ENCODE measurements around the gene OLIG1.

OLIG1 gene

DNA sequence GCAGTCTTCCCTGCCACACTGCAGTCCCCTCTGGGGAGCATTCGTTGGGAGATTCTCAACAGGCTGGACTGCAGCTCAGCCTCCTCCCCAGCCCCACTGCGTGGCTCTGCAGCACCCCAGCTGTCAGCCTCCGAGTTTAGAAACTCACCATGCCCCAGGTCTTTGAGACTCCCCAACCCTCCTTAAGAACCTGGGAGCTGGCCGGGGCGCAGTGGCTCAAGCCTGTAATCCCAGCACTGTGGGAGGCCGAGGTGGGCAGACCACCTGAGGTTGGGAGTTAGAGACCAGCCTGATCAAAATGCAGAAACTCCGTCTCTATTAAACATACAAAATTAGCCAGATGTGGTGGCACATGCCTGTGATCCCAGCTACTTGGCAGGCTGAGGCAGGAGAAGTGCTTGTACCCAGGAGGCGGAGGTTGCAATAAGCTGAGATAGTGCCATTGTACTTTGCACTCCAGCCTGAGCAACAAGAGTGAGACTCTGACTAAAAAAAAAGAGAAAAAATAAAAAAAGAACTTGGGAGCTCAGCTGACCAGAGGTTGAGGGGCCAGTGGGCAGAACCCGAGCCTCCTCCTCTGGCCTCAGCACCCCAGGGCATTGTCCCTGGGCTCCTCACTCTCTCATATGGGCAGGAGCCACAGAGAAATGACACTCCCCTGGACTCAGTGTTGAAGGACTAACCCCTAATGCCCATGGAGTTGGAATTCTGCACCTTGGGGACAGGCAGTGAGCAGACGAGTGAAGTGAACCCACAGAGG lies 38.6 kb upstream of the OLIG1 start:
- no peak for DNase-seq (ENCODE audit: low read depth)

DNA sequence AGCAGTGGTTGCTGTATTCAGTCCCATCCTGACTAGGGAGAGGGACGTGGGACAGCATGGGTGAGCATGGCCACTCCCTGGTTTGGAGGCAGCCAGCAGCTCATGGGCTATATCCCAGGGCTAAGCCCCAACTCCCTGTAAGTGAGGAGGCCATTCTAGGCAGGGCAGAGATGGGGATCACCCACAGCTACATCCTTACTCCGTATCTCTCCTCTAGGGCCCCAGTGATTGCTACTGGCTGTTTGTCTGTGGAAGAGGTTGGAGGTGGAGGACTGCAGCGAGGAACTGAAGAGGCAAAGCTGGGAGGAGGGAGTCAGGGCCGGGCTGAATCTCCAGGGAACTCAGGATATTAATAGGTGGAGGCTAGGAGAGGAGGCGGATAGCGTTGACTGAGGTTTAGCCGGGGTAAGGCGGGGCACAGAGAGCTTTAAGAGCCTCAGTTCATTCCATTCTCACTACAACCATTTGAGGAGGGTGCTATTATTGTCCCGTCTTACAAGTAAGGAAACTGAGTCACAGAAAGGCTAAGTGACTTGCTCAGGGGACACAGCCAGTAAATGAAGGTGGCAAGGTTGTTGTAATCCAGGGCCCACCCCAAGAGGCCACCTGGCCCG lies 37.4 kb upstream of the OLIG1 start:
- no peak for DNase-seq (ENCODE audit: low read depth)

DNA sequence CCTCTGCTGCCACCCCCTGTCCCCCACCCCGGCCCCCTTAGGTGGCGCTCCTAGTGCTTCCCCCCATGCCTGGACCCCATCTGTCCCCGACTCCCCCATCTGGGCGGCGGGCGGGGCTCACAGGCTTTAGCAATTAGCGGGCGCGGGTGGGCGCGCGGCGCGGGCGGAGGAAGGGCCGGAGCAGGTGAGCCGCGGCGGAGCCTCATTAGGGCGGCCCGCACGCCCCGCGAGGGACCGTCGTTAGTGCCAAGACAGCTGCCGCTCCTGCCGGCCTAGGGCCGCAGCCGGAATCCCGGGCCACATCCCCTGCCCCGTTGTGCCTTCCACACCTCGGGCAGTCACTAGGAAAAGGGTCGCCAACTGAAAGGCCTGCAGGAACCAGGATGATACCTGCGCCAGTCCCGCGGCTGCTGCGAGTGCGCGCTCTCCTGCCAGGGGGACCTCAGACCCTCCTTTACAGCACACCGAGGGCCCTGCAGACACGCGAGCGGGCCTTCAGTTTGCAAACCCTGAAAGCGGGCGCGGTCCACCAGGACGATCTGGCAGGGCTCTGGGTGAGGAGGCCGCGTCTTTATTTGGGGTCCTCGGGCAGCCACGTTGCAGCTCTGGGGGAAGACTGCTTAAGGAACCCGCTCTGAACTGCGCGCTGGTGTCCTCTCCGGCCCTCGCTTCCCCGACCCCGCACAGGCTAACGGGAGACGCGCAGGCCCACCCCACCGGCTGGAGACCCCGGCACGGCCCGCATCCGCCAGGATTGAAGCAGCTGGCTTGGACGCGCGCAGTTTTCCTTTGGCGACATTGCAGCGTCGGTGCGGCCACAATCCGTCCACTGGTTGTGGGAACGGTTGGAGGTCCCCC lies 36.6 kb upstream of the OLIG1 start:
- no peak for DNase-seq (ENCODE audit: low read depth)

DNA sequence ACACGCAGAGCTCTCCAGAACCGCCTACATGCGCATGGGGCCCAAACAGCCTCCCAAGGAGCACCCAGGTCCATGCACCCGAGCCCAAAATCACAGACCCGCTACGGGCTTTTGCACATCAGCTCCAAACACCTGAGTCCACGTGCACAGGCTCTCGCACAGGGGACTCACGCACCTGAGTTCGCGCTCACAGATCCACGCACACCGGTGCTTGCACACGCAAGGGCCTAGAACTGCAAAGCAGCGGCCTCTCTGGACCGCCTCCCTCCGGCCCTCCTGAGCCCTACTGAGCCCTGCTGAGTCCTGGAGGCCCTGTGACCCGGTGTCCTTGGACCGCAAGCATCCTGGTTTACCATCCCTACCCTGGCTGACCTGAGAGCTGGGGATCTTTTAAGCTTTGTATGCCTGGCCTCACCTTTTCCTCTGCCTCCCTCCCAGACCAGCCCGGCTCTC lies 36.0 kb upstream of the OLIG1 start:
- DNase-seq (ENCODE audit: low read depth): no peak

DNA sequence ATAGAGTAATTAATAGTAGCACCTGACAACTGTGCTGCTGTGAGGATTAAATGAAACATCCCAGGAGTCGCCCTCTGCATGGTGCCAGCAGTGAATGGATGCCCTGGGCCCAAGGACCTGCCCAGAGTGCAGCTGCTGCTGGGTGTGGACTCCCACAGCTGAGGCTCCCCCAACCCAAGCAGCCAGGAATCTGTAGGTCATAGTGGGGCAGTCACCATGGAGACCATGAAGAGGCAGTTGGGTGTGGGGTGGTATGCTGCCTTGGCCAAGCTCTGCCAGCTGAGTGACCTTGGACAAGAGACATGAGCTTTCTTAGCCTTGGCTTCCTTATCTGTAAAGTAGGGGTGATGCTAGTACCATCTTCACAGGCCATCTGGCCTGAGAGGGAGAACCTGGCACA lies 34.8 kb upstream of the OLIG1 start:
- DNase-seq (ENCODE audit: low read depth): no peak

DNA sequence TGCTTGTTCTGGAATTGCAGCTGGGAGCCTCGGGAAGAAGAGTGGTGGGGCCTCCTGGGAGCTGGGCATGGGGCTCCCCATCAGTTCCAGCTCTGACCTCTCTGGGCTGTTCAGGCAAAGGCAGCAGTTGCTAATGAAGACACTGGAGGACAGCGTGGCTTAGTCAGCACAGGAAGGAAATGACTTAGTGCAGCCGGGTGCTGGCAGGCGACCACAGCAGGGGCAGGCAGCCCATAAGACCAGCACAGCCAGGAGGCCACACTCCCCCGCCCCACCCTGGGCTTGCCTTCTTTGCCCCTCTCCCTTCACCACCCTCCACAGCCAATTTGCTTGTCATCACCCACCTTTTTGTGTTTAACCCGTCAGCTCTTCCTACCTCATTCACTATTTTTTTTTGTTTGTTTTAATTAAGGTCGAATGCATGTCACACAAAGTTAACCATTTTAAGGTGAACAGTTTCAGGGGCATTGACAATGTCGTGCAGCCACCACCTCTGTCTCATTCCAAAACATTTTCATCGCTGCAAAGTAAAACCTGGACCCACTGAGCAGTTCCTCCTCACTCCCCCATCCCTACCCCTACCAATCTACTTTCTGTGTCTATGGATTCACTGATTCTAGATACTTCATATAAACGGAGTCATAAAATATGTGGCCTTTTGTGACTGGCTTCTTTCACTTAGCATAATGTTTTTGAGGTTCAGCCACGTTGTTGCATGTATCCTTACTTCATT lies 33.3 kb upstream of the OLIG1 start:
- DNase-seq (ENCODE audit: low read depth): no peak

DNA sequence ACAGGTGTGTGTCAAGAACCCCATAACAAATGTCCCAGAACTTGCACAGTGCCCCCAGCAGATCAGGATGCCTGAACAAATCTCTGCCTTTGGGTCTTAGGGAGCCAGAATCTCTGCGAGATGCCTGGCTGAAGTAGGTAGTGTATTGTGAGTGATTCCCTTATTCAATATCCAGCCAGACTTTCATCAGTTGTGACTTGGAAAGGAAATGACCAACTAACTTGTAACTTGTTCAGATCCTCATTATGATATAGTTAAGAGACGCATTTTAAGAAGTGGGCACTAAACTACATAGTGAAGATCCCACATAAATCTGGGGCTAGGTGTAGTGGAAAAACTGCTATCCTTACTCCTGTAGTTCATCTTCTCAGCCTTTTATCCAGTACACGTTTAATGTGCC lies 32.4 kb upstream of the OLIG1 start:
- no peak for DNase-seq (ENCODE audit: low read depth)

DNA sequence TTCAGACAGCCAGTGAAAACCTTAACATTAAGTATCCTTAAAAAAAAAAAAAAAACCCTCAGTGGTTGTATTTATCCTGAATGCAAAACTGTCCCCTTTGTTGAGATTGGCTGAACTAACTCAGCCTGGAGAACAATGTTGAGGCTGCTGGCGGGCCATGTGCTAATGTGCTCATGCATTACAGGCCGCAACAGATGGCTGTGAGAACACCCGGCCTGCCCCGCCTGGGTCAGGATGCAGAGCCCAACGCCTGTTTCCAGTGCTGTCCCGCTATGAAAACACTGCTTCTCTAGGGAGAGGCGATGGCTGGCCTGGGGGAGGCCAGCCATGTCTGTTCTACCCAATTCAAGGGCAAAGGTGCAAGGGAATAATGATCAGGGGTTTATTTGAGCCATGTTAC lies 30.4 kb upstream of the OLIG1 start:
- DNase-seq (ENCODE audit: low read depth): no peak

DNA sequence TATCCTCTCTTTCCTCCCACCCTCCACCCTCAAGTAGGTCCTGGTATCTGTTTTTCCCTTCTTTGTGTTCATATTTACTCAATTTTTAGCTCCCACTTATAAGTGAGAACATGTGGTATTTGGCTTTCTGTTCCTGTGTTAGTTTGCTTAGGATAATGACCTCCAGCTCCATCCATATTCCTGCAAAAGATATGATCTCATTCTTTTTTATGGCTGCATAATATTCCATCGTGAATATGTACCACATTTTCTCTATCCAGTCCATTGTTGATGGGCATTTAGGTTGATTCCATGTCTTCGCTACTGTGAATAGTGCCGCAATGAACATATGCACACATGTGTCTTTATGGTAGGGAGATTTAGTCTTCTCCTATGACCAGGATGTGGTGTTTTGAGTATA lies 29.7 kb upstream of the OLIG1 start:
- DNase-seq (ENCODE audit: low read depth): no peak

DNA sequence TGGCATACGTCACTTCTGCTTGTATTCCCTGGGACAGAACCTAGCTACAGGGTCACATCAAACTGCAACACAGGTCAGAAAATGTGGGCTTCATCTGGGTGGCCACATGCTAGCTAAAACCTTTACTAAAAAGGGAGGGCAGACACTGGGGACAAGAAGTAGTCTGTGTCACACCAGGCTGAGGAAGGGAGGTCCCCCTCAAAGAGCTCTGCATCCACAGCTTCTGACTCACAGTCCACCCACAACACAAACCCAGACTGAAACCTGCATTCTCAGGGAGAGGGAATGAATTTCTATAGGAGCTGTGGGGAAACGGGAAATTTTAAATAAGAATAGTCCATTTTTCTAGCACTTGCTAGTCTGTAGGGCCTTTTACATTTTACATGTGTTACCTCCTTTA lies 28.0 kb upstream of the OLIG1 start:
- DNase-seq (ENCODE audit: low read depth): no peak

DNA sequence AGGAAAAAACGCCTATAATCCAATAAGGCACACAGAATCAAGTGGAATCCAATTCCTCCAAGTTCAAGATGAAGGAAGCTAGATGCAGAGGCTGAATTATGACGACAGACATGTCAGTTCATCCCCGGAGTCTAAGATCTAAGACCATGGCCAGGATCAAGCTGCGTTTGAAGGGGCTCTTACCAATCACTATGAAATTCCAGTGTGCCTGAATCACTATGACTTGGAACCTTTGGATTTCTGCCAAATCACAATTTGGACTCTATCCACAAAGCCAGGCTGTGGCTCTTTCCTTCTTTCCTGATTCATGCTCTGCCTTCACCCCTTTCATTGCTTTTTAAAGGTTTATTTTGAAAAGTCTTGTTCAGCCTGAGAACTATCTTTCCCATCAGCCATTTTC lies 27.1 kb upstream of the OLIG1 start:
- peak; percentile 79 for DNase-seq (ENCODE audit: low read depth)

DNA sequence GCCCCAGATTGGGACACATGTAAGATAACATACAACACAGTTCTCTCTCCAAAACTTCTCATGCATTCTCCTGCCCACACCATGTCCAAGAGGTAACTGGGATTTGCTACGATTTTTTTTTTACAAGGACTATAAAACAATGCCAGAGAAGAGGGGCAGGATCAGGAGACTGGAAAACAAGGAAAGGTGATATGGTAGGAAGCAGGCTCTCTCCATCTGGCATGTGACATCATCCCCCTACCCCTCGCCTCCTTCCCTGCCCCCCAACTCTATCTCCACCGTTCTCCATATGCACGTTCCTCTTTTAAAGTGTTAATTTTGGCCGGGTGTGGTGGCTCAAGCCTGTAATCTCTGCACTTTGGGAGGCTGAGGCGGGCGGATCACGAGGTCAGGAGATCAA lies 23.5 kb upstream of the OLIG1 start:
- DNase-seq (ENCODE audit: low read depth): no peak

DNA sequence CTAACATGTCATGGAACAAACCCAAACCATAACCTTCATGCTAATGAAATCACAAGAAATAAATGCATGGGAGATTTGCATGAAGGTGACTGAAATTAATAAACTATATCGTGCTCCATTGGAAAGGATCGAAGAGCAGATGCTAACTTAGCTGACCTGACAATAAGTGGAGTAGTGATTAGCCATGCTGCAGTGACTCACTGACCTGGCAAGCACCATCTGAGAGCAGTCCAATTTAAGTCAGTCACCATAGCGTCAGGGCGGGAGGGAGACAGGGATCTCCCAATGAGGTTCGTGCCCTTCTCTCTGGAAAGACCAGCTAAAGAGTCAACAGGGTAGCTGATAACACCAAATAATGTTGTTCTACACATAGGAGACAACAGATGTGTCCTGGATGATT lies 22.7 kb upstream of the OLIG1 start:
- DNase-seq (ENCODE audit: low read depth): no peak

DNA sequence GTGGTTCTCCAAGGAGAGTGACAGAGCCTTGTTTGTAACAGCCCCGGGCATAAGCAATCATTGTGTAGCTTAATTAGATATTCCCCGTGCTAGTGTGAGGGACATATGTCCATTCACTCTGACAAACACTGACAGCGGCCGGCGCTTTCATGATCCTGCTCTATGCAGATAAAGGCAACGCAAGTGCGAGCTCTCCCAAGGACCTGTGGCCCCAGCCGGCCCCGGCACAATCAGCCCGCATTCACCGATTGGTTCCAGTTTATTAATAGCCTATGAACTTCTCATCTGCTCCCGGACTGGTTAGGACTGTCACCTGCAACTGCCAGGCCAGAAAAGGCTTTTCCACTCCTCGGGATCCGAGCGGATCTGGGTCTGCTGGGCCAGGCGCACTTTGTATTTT lies 18.0 kb upstream of the OLIG1 start:
- DNase-seq (ENCODE audit: low read depth): no peak

DNA sequence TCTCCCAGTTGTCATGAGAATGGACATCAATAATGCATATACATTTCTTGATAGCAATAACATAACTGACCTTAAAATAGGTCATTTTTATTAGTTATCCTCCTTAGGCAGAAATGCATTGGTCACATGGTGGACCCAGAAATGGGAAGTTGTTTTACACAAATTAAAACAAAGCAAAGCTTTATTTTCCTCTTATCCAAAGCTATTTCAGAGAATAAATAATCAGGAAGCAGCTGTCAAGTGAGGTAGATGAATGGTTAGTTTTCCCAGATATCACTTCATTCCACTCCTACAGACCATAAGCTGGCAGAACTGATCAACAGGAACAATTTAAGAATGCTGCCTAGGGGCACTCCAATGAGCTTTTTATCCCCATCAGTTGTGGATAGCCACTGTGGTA lies 16.0 kb upstream of the OLIG1 start:
- no peak for DNase-seq (ENCODE audit: low read depth)

DNA sequence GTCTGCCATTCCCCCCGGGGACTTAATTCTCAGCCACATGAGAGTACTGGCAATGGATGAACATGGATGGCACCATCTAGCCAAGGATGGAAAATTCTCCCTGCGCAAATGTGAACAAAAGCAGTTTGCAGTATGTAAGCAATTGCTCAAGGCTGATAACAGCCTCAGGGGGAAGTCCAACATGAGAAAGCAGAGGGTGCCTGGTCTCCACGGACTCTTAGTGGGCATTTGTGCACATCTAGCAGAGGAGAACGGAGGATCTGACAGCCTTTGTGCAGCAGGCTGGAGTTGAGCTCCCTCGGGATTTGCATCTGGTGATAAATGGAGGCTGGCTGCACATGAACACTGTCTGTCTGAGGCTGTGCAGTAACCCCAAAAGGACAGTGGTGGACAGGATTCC lies 13.9 kb upstream of the OLIG1 start:
- DNase-seq (ENCODE audit: low read depth): no peak

DNA sequence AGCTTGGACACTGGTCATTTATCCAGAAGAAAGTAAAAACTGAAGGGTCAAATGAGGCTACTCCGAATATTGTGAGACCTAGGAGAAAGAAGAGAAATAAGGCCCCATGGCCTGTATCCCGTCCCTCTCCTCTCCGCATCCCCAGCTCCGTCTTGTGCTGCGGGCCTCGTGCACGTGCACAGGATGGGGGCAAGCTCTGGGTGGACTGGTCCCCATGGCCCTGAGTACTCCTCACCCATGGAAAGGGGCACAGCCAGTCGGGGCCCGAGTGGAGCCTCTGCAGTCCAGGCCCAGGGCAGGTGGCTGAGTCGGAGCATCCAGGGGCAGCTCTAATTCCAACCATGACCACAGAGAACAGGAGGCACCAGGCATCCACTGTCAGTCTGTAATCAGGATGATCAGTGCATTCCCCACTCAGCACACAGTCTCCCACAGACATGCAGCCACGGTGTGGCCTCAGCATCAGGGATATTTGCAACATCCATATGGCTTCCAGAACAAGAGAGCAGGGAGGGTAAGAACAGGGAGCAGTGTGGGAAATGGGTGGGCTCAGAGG lies 12.5 kb upstream of the OLIG1 start:
- no peak for DNase-seq (ENCODE audit: low read depth)

DNA sequence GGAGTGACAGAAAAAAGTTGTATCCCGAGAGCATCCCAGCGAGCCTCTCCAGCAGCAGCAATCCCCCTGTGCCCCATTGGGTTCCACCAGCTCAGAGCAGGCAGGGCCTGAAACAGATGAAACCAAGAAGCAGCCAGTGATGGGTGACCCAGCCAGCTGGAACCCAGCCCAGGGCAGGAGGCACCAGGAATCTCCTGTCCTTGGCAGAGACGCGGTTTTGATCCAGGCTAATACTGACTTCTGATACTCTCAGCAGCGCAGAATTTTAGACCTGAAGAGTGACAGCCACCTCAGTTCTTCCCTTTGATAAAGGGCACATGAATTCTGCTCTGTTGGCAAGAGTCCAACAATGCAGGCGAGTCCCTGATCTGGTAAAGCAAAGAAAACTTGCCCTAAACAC lies 11.4 kb upstream of the OLIG1 start:
- DNase-seq (ENCODE audit: low read depth): no peak

DNA sequence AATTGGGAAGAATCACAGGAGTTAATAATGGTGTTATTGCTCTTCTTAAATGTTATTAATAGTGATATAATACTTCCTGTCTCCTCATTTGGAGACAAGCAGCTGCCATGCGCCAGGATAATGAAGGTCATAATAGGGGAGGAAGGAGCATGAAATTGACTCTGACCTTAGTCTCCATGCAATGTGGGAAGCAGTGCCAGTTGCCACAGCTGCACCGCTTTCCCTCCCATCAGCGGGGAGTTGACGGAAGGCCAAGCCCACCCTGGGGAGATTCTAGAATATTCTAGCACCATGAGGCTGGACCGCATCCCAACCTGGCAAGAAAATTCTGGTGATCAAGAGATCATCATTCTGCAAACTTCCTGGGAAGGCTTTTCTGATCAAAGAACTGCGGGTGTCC lies 11.0 kb upstream of the OLIG1 start:
- no peak for DNase-seq (ENCODE audit: low read depth)

DNA sequence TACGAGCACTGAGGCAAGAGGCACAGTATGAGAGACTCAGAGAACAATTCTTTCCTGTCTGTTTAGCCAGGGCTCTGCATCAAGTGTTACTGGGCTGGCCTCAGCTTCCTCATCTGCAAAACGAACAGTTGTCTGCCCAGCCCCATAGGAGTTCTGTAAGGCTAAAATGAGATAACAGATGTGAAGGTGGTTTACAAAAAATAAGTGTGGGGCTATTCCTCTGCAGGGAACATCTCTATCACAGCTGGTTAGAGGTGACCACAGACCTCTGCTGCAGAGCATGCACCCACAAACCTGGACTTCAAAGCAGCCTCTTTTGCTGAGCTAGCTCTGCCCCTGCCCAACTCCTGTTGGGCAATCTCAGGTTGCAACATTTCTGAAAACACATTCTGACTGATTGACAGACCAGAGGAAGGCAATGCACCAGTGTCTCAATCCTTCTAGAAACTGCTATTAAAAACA lies 10.5 kb upstream of the OLIG1 start:
- DNase-seq (ENCODE audit: low read depth): no peak

DNA sequence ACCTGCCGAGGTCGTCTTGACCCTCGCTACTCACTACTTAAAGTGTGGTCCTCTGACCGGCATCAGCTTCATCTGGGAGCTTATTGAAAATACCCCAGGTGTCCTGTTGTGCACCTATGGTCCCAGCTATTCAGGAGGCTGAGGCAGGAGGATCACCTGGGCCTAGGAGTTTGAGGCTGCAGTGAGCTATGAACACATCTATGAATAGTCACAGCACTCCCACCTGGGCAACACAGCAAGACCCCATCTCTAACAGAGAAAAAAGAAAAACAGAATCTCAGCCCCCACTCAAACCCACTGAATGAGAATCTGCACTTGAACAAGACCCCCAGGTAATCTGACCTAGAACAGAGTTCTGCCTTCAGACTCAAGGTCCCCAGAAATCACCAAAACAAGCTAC lies 8.7 kb upstream of the OLIG1 start:
- DNase-seq (ENCODE audit: low read depth): no peak

DNA sequence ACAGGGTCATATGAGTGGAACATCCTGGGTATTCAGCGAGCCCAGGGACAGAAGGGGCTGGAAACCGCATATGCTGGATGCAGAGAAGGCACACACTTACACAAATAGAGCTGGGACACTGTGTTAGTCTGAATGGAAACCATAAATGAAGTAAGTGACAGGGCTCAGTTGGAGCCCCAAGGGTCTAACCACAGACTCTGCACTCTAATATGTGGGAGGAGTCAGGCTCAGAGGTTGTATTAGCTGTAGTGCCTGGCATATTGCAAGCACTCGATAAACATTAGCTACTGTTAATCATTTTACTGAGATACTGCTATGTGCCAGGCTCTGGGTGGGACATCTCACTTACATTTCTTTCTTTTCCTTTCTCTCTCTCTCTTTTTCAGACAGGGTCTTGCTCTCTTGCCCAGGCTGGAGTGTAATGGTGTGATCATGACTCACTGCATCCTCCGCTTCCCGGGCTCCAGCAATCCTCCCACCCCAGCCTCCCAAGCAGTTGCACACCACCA lies 6.5 kb upstream of the OLIG1 start:
- no peak for DNase-seq (ENCODE audit: low read depth)

Data from non-pigmented ciliary epithelial cell (primary cell).